Ovary (tissue), 3 donors: ENCODE measurements around the gene CPNE1.
"Not testable (repeated sequence)": the region's sequence is repeated elsewhere in the genome, so short reads cannot be mapped to it uniquely, and the experiment has no call there.

Source experiments
- POLR2A ChIP-seq: fragments of 450-650 bp; IDR thresholded peaks from one replicate; pipeline ENCODE4 v1.6.1; 2017; ENCODE audit warnings: antibody characterized with exemption, mild to moderate bottlenecking, moderate library complexity
- TF ChIP-seq, protein P1 (sequence below), 3 donors: fragments of 450-650 bp in 2 of 3; fragments of 200-600 bp in 1 of 3; IDR thresholded peaks; one replicate each; pipeline versions ENCODE4 v1.5.1 to v1.8.0; 2016 to 2022; ENCODE audit warnings: antibody characterized with exemption in 3 of 3, mild to moderate bottlenecking in 1 of 3
- donor health status: DM: no; HTN: no; CAD: no.

DNA sequence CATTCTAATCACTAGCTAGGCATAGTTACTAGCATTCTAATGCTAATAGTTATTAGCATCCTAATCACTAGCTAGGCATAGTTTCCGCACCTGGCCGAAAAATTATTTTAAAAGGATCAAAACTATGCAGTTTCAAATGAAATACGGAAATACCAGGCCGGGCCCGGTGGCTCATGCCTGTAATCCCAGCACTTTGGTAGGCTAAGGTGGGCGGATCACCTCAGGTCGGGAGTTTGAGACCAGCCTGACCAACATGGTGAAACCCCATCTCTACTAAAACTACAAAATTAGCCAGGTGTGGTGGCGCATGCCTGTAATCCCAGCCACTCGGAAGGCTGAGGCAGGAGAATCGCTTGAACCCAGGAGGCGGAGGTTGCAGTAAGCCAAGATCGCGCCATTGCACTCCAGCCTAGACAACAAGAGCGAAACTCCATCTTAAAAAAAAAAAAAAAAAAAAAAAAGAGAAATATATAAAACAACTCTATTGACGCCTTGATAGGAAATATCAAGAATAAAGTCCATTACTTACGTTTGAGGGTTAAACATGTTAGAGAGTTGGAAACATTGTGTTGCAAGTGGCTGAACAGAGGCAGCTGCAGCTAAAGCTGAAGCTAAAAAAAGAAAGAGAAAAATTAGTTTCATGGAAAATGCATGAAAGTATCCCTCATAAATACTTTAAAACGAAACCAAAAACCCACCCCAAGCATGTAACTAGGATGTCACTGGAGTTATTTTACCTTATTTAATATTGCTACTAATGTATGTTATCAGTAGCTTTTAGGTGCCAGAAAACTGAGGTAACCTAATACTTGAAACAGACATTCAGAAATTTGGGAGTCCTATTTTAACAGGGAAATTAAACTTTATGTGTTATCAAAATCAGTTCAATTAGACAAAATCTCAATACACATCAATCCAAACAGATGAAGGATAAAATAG is 42.2 kb upstream of the CPNE1 start:
- TF ChIP-seq POLR2A: not testable (repeated sequence)
- TF ChIP-seq, protein P1, sequence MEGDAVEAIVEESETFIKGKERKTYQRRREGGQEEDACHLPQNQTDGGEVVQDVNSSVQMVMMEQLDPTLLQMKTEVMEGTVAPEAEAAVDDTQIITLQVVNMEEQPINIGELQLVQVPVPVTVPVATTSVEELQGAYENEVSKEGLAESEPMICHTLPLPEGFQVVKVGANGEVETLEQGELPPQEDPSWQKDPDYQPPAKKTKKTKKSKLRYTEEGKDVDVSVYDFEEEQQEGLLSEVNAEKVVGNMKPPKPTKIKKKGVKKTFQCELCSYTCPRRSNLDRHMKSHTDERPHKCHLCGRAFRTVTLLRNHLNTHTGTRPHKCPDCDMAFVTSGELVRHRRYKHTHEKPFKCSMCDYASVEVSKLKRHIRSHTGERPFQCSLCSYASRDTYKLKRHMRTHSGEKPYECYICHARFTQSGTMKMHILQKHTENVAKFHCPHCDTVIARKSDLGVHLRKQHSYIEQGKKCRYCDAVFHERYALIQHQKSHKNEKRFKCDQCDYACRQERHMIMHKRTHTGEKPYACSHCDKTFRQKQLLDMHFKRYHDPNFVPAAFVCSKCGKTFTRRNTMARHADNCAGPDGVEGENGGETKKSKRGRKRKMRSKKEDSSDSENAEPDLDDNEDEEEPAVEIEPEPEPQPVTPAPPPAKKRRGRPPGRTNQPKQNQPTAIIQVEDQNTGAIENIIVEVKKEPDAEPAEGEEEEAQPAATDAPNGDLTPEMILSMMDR (IDR thresholded peaks at IDR 0.05): not testable (repeated sequence)
